ENCODE results near the gene ID2. TPM values are rescaled to one million over a fixed set of nuclear protein-coding genes. Genes with fewer than 3 reads are reported as not detected.

ID2 gene
- total and polyA plus RNA-seq, 10 of the 15 experiments (the other 5 are each of a cell fraction or from before 2014, with no cell fraction given): 39.0 to 613 (median 73.6) TPM

DNA sequence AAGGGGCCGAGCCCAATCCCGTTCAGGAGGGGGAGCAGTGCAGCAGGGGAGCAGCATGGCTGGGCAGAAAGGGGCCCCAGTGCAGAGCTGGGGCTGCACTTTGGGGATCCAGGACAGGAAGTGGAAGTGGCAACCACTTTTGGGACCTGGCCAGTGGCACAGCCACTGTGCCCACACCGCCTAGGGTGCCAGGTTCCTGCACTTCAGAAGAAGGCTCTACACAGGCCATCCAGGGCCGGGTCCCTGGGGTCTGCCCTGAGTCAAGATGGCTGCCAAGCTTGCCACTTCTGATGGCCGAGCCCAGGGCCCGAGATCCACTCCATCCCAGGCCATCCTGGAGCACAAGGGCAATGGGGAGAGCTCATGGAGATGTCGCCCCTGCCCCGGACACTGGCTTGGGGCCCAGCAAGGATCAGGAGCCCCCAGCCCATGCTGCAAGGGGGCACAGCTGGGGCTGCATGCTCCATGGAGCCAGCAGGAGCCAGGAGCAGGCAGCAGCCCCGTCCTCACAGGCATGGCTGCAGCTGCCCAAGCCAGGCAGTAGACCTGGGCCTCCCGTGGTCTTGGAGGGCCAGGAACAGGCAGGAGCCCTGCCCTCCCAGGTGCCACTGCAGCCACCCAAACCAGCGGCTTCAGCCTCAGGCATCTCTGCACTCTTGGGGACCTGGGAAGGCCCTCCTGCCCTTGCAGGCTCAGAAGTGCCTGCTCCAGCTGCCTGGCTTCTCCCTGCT lies 35.0 kb upstream of the ID2 start:
- no peaks in the 10 kb centered on the region for H4K20me1 ChIP-seq (ENCODE audit: control insufficient read depth, insufficient read depth)
- ATAC-seq: no peak
- no peaks in the 10 kb centered on the region for H3K27me3 ChIP-seq (replicated peaks in 1 of 2; ENCODE audit: control insufficient read depth in 2 of 2, insufficient read depth in 2 of 2, low read length in 1 of 2)
- in situ Hi-C loops (cut with MboI) (no loop called here), intact Hi-C loops (cut with micrococcal nuclease; ENCODE audit: unreplicated experiment) (no loop called here)
- no peak for FAIRE-seq
- no peak for DNase-seq (ENCODE audit: low read depth, low spot score)
- WGBS (ENCODE audit: insufficient coverage, insufficient replicate concordance, low lambda C conversion rate, missing lambda C conversion rate): 30% methylated on average over 11 of the region's 11 CpGs
- ChIA-PET SMC1A (ENCODE audit: uncharacterized antibody, unreplicated experiment) (no interaction called here), POLR2A (no interaction called here), RAD21 (ENCODE audit: unreplicated experiment) (no interaction called here), CTCF (no interaction called here)
- no peak overlapping the region for H2AFZ ChIP-seq (ENCODE audit: control insufficient read depth, low read depth, low read length)
- no peaks in the 10 kb centered on the region for H3K36me3 ChIP-seq (ENCODE audit: control insufficient read depth in 2 of 2, insufficient read depth in 2 of 2, low read length in 1 of 2)
- H3K27ac ChIP-seq (ENCODE audit: control insufficient read depth, insufficient read depth): no peak overlapping the region
- no peak overlapping the region for H3K9ac ChIP-seq (ENCODE audit: control insufficient read depth, insufficient read depth, low read length)
- no peaks in the 10 kb centered on the region for H3K4me1 ChIP-seq (ENCODE audit: control insufficient read depth, insufficient read depth, low read length)
- no peaks in the 10 kb centered on the region for H3K79me2 ChIP-seq (ENCODE audit: control insufficient read depth, insufficient read depth, low read length)
- no peak overlapping the region for H3K4me3 ChIP-seq
- peaks cover 13% of the 10 kb centered on the region; the same call in 2 of the 3 replicates for H3K9me3 ChIP-seq (replicated peaks; ENCODE audit: control insufficient read depth, insufficient read depth, low read length)
- no TSS peak for BruUV-seq (replicated peaks)
- H3K4me2 ChIP-seq (ENCODE audit: control insufficient read depth, insufficient read depth): no peak overlapping the region
- TF ChIP-seq, protein P1, sequence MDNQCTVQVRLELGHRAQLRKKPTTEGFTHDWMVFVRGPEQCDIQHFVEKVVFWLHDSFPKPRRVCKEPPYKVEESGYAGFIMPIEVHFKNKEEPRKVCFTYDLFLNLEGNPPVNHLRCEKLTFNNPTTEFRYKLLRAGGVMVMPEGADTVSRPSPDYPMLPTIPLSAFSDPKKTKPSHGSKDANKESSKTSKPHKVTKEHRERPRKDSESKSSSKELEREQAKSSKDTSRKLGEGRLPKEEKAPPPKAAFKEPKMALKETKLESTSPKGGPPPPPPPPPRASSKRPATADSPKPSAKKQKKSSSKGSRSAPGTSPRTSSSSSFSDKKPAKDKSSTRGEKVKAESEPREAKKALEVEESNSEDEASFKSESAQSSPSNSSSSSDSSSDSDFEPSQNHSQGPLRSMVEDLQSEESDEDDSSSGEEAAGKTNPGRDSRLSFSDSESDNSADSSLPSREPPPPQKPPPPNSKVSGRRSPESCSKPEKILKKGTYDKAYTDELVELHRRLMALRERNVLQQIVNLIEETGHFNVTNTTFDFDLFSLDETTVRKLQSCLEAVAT (IDR thresholded peaks at IDR 0.05): no peak
- no peak for TF ChIP-seq CHD1 (IDR thresholded peaks at IDR 0.05; ENCODE audit: low read depth, low read length)
- TF ChIP-seq MTA3 (IDR thresholded peaks at IDR 0.05; ENCODE audit: borderline replicate concordance, low read length): no peak
- no peak for TF ChIP-seq SREBF1 (IDR thresholded peaks at IDR 0.05; ENCODE audit: low read length)
- TF ChIP-seq ZNF622 (IDR thresholded peaks at IDR 0.05): no peak
- no peak for TF ChIP-seq TBL1XR1 (IDR thresholded peaks at IDR 0.05; ENCODE audit: low read depth, low read length)
- TF ChIP-seq ATF2 (IDR thresholded peaks at IDR 0.05; ENCODE audit: low read length): no peak
- TF ChIP-seq RAD21 (IDR thresholded peaks at IDR 0.05; ENCODE audit: insufficient read depth, low read depth, low read length): no peak
- TF ChIP-seq SMAD5 (IDR thresholded peaks at IDR 0.05; ENCODE audit: low read depth): no peak
- no peak for TF ChIP-seq EZH2 (IDR thresholded peaks at IDR 0.05; ENCODE audit: borderline replicate concordance, control insufficient read depth, low read depth, low read length)
- TF ChIP-seq MTA2 (IDR thresholded peaks at IDR 0.05; ENCODE audit: low read depth): no peak
- TF ChIP-seq TCF12 (IDR thresholded peaks at IDR 0.05; ENCODE audit: low read depth, low read length): no peak
- no peak for TF ChIP-seq IRF4 (IDR thresholded peaks at IDR 0.05; ENCODE audit: low read depth, low read length)

Data from GM12878 (cell line).